ENCODE data around the gene FBLN5.
A peak's percentile ranks its signal among the peaks of the same experiment; 100 is the strongest.

FBLN5 gene

DNA sequence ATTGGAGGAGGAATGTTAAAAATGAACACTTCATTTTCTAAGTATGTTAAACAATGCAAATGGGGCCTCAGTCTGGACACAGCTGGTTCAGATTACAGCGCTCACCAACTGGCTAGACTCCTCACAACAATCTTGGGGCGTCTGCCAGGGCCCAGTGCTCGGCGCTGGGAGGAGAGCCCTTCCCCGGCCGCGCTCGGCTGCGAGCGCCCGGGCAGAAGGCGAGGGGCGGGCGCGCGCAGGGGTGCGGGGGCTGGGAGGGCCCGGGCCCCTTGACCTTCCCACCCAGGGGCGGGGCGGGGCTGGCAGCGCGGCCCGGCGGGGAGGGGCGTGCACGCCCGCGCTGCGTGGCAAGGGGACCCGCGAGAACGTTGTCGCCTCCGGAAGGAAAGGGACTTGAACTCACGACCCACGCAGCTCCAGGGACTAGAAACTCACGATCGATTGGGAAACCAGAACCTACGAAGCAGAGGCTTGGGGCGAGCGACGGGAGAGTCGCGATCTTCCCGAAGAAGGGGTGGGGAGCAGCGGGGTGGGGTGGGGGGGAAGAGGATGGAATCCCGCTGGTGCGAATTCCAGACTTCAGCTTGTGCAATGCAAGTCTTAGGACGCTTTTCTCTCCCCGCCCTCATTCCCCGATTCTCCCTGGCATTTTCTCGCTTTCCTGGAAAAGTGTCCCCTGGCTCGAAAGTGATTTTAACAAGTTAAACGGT lies at the start of gene FBLN5:
FBLN5 (minus strand) TSS at position 220 of the 710 bp plus-strand sequence. CDS start 465 bp downstream, outside the sequence.
- FAIRE-seq (no peak), DNase-seq (ENCODE audit: extremely low spot score, insufficient read length, low read depth) (no peak)

- peak; percentile 81 for FAIRE-seq
- DNase-seq (ENCODE audit: extremely low spot score, insufficient read length, low read depth), result no peak
Observed at GRCh38 chr14:91996948-91997371, 49.5 kb upstream of the FBLN5 start.

DNA sequence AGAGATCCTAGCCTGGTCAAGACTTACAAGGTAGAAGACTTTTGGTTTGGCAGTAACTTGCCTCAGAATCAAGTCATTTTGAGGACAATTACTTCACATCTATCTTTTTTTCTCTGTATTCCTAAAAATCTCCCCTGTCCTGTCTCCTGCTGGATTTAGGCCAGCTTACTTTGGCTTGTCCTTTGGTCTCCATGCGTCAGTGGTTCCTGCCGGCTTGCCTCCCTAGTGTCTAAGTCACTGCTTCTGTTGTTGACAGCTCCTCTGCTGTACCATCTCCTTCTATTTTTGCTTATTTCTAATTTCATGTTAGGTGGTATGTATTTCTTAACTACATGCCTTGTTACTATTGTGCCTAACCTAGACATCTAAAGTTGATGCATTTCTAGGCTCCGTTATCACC lies 39.7 kb upstream of the FBLN5 start:
- DNase-seq (ENCODE audit: extremely low spot score, insufficient read length, low read depth), result no peak
- FAIRE-seq, result no peak

DNA sequence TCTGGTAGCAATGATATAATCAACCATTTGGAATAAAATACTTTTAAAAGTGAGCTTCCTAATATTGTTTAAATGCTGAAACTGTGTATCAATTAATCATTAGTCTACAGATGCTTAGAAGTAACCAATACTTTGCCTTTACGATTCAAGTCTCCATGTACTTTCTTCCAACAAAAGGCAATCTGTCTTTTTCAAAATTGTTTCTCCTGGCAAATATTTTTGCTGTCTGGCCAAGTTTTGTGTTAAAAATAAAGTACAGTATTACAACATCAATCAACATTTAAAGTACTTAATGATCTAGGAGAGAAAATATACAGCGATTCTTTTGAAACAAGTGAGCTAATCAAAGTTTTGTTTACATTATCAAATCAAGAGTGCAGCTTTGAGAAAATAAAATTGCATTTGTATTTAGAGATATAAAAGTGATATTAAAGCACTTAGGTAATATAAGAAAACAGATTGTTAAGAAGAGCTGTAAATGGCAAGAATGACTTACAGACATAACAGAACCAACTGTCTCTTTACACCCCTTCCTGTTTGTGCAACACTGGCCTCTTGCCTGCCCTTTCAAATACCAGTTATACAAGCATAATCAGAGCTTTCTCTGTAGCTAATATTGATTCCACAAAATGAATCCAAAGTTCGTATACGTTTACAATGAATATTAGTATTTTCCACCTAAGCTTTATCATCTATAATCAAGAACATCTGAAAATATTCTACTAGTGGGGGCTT lies 38.2 kb upstream of the FBLN5 start:
- FAIRE-seq, result no peak
- DNase-seq (ENCODE audit: extremely low spot score, insufficient read length, low read depth), result no peak

- DNase-seq (ENCODE audit: extremely low spot score, insufficient read length, low read depth) (no peak), FAIRE-seq (no peak)
Observed at GRCh38 chr14:91985008-91985407, 37.5 kb upstream of the FBLN5 start.

DNA sequence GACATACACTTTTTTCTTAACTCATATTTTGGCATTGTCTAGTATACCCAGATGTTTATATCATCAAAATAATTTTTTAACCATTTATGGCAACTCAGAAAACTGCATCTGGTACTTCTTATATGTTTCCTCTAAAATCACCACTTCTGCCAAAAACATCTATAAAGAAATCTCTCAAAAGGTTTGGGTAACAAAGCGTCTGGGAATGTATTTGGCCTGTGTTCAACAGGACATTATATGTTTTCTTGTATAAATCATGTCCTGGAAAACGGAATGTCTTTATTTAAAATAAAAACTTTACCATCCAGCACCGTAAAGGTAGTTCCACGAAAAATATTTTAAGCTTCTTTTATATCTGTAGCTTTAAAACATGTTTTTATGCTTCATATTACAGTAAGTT lies 36.1 kb upstream of the FBLN5 start:
- DNase-seq (ENCODE audit: extremely low spot score, insufficient read length, low read depth) (no peak), FAIRE-seq (no peak)

DNA sequence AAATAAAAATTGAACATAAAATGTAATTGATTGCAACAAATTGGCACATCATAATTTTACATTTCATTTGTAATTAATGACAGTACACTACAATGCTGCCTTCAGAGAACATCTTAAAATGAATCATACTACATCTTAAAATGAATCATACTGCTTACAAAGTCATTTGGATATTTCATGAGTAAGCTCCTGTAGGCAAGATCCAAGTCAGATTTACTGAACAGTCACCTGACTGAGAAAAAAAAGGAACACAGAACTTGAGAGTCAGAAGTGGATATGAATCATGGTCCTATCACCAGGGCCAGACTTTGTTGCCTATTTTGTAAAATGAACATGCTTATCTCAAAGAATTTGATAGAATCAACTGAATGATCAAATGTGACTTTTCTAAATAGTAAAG lies 32.7 kb upstream of the FBLN5 start:
- no peak for DNase-seq (ENCODE audit: extremely low spot score, insufficient read length, low read depth)
- FAIRE-seq, result no peak

- DNase-seq (ENCODE audit: extremely low spot score, insufficient read length, low read depth) (no peak), FAIRE-seq (no peak)
Observed at GRCh38 chr14:91977884-91978283, 30.4 kb upstream of the FBLN5 start.

GRCh38 chr14:91975763-91976162 lies 28.3 kb upstream of the FBLN5 start:
- no peak for FAIRE-seq
- no peak for DNase-seq (ENCODE audit: extremely low spot score, insufficient read length, low read depth)

DNA sequence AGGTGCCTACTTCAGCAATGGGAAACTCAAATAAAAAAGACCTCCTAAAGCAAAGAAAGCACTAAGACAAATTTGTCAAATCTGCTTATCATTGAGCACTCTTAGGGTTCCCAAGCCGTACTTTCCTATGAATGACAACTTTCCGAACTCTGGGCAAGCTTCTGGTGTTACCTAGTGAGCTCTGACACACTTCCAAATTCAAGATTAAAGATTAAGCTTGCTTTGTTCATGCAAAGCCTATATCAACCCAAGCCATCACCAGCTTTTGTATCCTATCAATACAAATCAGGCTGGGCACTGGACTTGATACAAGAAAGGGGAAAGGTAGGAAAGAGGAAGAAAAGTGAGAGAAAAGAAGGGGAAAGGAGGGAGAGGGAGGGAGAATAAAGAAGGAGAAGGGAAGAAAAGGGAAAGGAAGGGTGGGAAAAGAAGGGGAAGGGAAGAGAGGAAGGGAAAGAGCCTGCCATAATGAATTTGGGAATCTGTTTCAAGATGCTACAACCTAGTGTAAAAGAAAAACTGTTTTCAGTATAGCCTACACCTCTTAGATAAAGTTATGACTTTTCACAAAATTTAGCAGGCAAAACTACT lies 23.8 kb upstream of the FBLN5 start:
- DNase-seq (ENCODE audit: extremely low spot score, insufficient read length, low read depth) (no peak), FAIRE-seq (no peak)

DNA sequence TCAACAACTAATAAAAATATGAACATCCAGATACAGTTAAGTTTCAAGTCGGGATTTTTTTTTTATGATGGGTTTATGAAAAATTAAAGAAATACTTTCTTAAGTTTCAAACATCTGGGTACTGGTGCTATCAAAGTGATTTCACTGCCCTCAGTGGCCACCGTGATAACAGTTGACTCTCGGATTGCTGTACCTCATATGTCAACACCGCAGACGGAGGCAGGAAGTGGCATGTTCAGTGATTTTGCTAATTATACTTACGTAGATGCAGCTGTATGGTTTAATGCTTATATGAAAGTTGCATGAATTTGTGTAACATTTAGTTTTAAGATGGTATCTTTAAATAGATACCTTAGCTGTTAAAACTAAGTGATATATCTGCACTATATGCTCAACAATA lies 20.8 kb upstream of the FBLN5 start:
- no peak for DNase-seq (ENCODE audit: extremely low spot score, insufficient read length, low read depth)
- FAIRE-seq, result no peak

GRCh38 chr14:91964724-91965123 lies 17.2 kb upstream of the FBLN5 start:
- no peak for DNase-seq (ENCODE audit: extremely low spot score, insufficient read length, low read depth)
- no peak for FAIRE-seq

GRCh38 chr14:91964011-91964410 lies 16.5 kb upstream of the FBLN5 start:
- DNase-seq (ENCODE audit: extremely low spot score, insufficient read length, low read depth) (no peak), FAIRE-seq (no peak)

GRCh38 chr14:91963465-91963864 lies 16.0 kb upstream of the FBLN5 start:
- DNase-seq (ENCODE audit: extremely low spot score, insufficient read length, low read depth) (no peak), FAIRE-seq (no peak)

DNA sequence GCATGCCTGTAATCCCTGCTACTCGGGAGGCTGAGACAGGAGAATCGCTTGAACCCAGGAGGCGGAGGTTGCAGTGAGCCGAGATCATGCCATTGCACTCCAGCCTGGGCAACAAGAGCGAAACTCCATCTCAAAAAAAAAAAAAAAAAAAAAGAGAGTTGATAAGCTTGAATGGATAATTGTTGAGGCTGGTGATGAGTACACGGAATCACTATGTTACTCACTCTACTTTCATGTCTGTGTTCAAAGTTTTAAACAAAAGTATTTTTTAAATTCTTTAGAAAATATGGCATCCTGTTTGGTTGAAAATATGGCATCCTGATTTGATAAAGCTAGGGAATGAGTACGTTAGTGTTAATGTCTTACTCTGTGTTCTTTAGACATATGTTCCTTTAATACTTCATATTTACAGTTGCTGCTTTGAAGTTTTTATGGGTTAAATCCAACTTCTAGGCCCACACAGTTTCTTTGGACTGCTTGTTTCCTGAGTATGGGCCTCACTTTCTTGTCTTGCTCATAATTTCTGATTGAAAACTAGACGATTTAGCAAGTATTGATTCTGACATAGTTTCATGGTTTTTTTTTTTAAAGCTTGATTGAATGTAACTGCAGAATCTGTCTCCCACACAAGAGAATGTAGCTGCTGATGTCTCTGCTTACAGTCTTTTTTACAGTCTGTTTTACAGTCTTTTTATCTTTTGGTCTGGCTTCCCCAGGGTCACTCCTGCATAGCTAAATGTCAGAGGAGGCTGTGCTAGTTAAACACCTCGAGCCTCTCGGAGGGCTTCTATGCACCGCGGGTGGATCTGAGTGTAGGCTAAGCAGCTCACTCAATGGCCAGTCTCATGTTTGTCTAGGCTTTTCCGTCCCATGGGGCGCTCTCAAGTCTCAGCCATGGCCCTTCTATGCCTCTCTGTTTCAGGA lies 14.1 kb upstream of the FBLN5 start:
- DNase-seq (ENCODE audit: extremely low spot score, insufficient read length, low read depth) (no peak), FAIRE-seq (no peak)

DNA sequence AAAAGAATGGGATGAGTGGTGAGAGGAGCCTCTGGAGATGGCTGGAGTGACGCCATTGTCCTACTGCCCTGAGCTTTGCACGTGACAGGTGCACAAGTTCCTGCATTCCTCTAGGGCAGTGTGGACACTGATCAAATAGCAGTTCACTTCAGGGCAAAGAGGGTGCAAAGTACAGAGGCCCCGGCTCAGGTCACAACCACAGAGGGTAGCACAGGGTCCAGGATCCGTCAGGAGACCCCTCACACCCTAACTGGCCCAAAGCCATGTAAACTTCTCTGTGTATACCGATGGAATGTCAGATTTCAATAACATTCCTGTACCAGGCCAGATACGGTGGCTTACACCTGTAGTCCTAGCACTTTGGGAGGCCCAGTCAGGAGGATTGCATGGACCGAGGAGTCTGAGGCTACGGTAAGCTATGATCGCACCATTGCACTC lies 10.4 kb upstream of the FBLN5 start:
- DNase-seq (ENCODE audit: extremely low spot score, insufficient read length, low read depth) (no peak), FAIRE-seq (no peak)

- no peak for DNase-seq (ENCODE audit: extremely low spot score, insufficient read length, low read depth)
- FAIRE-seq, result no peak
Observed at GRCh38 chr14:91956616-91957015, 9.1 kb upstream of the FBLN5 start.

DNA sequence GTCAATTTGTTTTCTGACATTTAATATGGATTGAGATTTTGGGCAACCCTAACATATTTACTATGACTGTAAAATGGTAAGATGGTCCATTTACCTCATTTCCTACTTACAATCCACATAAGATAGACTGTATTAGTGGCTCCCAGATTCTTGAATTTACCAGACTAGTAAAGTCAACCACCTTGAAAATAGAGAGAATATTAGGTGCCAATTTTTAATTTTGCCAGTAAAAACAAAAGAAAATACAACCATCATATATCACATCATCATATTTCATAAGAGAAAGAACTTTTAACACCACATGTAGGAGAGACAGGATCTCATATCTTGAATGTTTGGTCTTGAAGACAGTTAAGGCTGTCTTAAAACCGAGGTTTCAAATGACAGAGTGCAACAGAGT lies 7.7 kb upstream of the FBLN5 start:
- FAIRE-seq (no peak), DNase-seq (ENCODE audit: extremely low spot score, insufficient read length, low read depth) (no peak)

- DNase-seq (ENCODE audit: extremely low spot score, insufficient read length, low read depth) (no peak), FAIRE-seq (no peak)
Observed at GRCh38 chr14:91953170-91953985, 5.9 kb upstream of the FBLN5 start.

Measured in GM18507 (cell line).